SU-DHL-6 (cell line): Measurements from ENCODE around the gene FLII.

Experiments
- EZH2phosphoT487 ChIP-seq: fragments of 200-600 bp; sonication (generic), shearing (Covaris generic); conservative IDR thresholded peaks from 2 replicates; pipeline ENCODE4 v1.6.1; 2018; ENCODE audit warnings: mild to moderate bottlenecking, antibody characterized with exemption, low read length, moderate library complexity, mixed read lengths
- TF ChIP-seq, protein P1 (sequence below): fragments of 200-600 bp; sonication (generic); IDR thresholded peaks from one replicate; pipeline ENCODE4 v1.5.1; 2017; ENCODE audit warnings: antibody characterized with exemption, mild to moderate bottlenecking, low read length, moderate library complexity; ENCODE audit not compliant: insufficient read depth, poor library complexity, severe bottlenecking

DNA sequence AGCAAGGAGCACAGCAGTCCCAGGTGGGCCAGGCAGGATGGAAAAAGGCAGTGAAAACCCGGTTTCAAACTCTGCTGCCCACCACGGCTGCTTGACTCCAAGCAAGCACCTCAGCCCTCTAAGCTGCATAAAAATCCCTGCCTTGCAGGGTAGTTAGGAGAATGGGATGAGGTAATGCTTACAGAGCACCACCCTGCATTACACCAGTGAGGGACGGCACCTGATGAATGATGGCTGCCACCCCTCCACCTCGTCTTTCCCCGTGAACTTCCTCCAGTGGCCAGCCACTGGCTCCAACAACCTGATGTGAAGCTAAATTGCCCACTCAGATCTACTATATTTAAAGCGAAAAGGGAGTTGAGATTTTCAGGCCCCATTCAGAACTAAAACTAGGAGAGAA, 23.2 kb upstream of the FLII start:
- TF ChIP-seq, protein P1, sequence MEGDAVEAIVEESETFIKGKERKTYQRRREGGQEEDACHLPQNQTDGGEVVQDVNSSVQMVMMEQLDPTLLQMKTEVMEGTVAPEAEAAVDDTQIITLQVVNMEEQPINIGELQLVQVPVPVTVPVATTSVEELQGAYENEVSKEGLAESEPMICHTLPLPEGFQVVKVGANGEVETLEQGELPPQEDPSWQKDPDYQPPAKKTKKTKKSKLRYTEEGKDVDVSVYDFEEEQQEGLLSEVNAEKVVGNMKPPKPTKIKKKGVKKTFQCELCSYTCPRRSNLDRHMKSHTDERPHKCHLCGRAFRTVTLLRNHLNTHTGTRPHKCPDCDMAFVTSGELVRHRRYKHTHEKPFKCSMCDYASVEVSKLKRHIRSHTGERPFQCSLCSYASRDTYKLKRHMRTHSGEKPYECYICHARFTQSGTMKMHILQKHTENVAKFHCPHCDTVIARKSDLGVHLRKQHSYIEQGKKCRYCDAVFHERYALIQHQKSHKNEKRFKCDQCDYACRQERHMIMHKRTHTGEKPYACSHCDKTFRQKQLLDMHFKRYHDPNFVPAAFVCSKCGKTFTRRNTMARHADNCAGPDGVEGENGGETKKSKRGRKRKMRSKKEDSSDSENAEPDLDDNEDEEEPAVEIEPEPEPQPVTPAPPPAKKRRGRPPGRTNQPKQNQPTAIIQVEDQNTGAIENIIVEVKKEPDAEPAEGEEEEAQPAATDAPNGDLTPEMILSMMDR, result no peak
- no peak for TF ChIP-seq EZH2phosphoT487
